GM12873 (cell line): Measurements from ENCODE around the gene RYR2.

Experiments
- TF ChIP-seq, protein P1 (sequence below): IDR thresholded peaks from 2 replicates; pipeline ENCODE4 v1.5.1; 2012; ENCODE audit warnings: low read depth, mild to moderate bottlenecking, moderate library complexity, low read length, control low read depth; ENCODE audit not compliant: insufficient read depth; ENCODE audit errors: missing control alignments

Gene RYR2

DNA sequence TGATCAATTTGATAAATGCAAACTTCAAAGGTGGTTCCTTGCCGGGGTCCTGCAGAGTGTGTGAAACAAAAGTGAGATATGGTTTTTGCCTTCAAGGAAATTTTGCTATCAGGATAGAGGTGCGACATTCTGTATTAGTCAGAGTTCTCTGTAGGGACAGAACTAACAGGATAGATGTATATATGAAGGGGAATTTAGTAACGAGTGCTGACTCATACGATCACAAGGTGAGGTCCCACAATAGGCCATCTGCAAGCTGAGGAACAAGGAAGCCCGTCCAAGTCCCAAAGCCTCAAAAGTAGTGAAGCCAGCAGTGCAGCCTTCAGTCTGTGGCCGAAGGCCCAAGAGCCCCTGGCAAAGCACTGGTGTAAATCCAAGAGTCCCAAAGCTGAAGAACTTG lies 157.0 kb downstream of the RYR2 start:
- TF ChIP-seq, protein P1, sequence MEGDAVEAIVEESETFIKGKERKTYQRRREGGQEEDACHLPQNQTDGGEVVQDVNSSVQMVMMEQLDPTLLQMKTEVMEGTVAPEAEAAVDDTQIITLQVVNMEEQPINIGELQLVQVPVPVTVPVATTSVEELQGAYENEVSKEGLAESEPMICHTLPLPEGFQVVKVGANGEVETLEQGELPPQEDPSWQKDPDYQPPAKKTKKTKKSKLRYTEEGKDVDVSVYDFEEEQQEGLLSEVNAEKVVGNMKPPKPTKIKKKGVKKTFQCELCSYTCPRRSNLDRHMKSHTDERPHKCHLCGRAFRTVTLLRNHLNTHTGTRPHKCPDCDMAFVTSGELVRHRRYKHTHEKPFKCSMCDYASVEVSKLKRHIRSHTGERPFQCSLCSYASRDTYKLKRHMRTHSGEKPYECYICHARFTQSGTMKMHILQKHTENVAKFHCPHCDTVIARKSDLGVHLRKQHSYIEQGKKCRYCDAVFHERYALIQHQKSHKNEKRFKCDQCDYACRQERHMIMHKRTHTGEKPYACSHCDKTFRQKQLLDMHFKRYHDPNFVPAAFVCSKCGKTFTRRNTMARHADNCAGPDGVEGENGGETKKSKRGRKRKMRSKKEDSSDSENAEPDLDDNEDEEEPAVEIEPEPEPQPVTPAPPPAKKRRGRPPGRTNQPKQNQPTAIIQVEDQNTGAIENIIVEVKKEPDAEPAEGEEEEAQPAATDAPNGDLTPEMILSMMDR = no peak

DNA sequence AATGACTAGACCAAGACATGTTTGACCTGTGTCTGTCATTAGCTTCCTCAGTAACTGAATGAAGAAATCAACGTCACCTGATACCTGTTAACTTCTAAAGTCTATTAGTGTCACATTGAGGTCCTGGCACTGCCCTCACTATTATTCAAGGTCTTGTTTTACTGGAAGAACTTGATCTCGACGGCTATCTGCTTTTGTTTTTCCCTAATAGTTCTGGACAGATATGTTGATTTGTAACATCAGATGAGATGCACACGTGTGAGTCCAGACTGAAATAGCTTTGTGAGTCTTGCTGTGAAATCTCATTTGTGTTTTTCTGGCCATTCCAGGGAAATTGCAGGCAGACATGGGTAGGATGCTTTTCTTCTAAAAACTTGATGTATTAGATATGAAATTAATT lies 159.2 kb downstream of the RYR2 start:
- TF ChIP-seq, protein P1 = no peak

DNA sequence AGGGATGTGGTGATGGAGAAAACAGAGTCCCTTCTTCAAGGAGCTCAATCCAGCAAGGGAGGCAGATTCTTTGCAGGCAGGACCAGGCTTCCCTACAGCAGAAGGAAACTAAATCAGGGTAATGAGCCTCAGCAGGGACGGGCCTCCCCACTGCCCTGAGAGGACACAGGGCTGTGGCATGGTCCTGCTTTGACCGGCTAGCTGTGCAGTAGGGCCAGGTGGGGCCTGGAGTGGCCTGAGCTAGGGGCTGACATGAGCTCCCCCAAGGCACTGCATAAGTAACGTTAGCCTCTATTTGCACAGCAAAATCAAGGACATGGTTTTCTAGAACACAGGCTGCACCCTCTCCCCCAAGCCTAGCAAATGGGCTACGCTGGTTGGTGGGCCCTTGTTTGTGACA lies 162.9 kb downstream of the RYR2 start:
- TF ChIP-seq, protein P1 = no peak

DNA sequence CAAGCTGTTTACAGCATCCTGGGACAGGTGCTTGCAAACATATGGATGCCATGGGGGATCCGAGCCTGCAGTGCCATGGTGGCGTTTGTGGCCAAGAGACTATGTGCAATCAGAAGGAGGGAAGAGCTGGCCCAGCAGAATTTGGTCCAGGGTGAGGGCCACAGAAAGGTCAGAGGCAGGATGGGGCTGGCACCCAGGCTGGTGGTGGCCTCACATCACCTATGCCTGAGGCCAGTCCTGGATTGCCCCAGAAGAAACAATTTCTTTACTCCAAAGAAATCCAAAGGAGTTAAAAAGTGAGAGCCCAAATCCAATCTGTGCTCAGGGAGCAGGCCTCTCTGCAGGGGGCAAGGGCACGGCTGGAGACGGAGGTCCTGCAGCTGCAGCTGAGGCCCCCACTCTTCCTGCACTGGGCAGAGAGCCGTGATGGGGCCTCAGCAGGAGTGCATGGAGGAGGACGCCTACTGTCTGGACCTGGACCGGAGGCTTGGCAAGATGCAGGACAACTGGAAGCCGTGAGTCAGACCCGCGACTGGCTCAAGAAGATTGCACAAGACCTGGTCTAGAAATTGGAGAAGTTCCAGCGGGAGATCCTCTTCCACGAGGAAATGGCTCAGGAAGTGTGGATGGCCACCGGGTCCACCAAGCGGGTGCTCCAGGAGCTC lies 163.5 kb downstream of the RYR2 start:
- TF ChIP-seq, protein P1 = no peak

DNA sequence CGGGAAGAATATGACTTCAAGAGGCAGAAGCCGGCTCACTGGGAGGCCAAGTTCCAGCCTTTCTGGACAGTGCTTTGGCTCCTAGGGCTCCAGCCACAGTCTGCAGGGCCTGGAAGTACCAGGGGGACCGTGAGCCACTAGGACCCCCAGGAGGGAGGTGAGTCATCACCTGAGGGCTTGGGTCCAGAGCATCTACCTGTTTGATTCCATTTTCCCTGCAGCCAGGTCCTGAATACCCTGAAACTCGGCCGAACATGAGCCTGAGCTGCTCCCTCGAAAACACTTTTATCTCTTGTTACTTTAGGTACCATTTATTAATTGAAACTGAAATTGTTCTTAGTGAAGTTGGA lies 164.1 kb downstream of the RYR2 start:
- TF ChIP-seq, protein P1 = no peak

DNA sequence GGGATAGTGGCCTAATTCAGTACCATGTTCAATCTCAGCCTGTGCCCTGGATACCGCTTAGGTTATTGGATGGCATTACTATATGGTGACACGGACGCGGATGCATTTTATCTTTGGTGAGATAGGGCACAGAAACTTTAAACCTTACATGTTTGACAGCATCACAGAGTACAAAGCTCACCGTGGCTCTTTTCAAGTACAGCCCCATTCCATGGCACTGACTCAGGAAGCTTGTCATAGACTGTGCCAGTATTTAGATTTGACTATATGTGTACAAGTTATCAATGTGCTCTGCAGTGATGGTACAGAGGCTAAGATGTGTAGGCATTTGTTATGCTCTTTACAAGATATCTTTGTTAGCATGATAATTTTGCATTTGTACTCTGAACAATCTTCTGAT lies 169.0 kb downstream of the RYR2 start:
- TF ChIP-seq, protein P1 = no peak

DNA sequence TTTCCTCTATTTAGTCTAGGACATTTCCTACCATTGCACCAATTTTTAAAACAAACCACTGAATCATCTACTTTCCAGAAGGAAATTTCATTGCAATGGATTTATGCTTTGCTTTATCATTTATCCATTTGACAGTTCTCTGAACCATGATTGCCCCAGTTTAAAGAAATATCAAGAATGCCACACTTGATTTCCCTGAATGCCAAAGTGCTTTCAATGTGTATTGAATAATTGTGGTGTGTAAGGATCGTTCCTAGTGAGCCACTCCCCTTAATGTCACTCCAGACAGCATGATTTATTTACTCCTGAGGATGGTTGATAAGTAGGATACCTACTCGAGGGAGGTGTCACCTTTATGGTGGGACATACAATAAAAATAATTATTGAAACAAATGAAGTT lies 169.6 kb downstream of the RYR2 start:
- TF ChIP-seq, protein P1 = no peak
